Aorta (tissue), 5 donors: Measurements from ENCODE around the gene WNT11. TPM values are rescaled to one million over a fixed set of nuclear protein-coding genes. Genes with fewer than 3 reads are reported as not detected.

Experiments
- ATAC-seq: fragments of 200-7000 bp; cut with Tn5 transposase; one replicate; pipeline ENCODE4 v1.9.1; 2022; ENCODE audit warnings: moderate library complexity; ENCODE audit not compliant: low FRiP score
- DNase-seq, 2 donors: peaks; one replicate each; pipeline ENCODE4 v3.0.0-alpha.2; 2020
- H3K27ac ChIP-seq, 2 donors: one replicate each; pipeline ENCODE4 v1.5.1; 2013; ENCODE audit warnings: low read length in 2 of 2, mild to moderate bottlenecking in 2 of 2, moderate library complexity in 2 of 2, control low read depth in 1 of 2, inconsistent platforms in 1 of 2, low read depth in 1 of 2
- H3K27me3 ChIP-seq, 2 donors: one replicate each; pipeline ENCODE4 v1.6.1; 2013; ENCODE audit warnings: control low read depth in 1 of 2, low read length in 1 of 2, mild to moderate bottlenecking in 1 of 2, moderate library complexity in 1 of 2; ENCODE audit not compliant: insufficient read depth in 2 of 2, control insufficient read depth in 1 of 2
- H3K36me3 ChIP-seq, 2 donors: one replicate each; pipeline ENCODE4 v1.6.1; 2013; ENCODE audit warnings: control low read depth in 1 of 2, low read length in 1 of 2, mild to moderate bottlenecking in 1 of 2; ENCODE audit not compliant: insufficient read depth in 2 of 2, control insufficient read depth in 1 of 2
- H3K4me1 ChIP-seq, 2 donors: one replicate each; pipeline ENCODE4 v1.6.1; 2013; ENCODE audit warnings: low read length in 2 of 2, control low read depth in 1 of 2, mild to moderate bottlenecking in 1 of 2, moderate library complexity in 1 of 2; ENCODE audit not compliant: insufficient read depth in 2 of 2, control insufficient read depth in 1 of 2
- H3K4me3 ChIP-seq, 2 donors: one replicate each; pipeline ENCODE4 v1.5.1; 2013; ENCODE audit warnings: low read length in 2 of 2, control low read depth in 1 of 2, mild to moderate bottlenecking in 1 of 2
- H3K9me3 ChIP-seq: one replicate; pipeline ENCODE4 v1.6.1; 2013; ENCODE audit warnings: mild to moderate bottlenecking, low read length; ENCODE audit not compliant: control insufficient read depth
- WGBS, 2 donors: extraction: QIAGEN DNeasy Blood & Tissue Kit; methylation state at CpG; one replicate each; pipeline ENCODE4 v1.1.7; 2013; 5-methylcytosine and 5-hydroxymethylcytosine counted together
- intact Hi-C, 2 donors: fragments of 100-400 bp; cut with DNase I; formaldehyde crosslinking; loops; one replicate each; pipeline versions ENCODE4 v1.14.2 to v1.15.0; 2022
- polyA plus RNA-seq, 2 donors: library from polyadenylated mRNA; stranded (reverse); fragments of 200-250 nt; gene quantifications; one replicate each; pipeline ENCODE4 v1.2.3, GENCODE V29; 2013
- total RNA-seq, 2 donors: library from RNA; stranded (reverse); fragmentation: NEBNext Ultra II Directional; extraction: Animal tissue kit (Norgen Biotek cat#: 25700); gene quantifications; one replicate each; pipeline ENCODE4 v1.2.1, GENCODE V29; 2021
- donor health status: healthy with polysubstance abuse.
- donor health status: Bipolar disorder and iron deficiency.
- donor health status: DM: no; HTN: no; CAD: no.
- donor health status: DM: no; HTN: no; CAD: no.
- donor health status: DM: yes; HTN: yes; CAD: no.

WNT11 gene
- total and polyA plus RNA-seq, 4 donors: 0.25 to 30.0 (median 4.1) TPM

DNA sequence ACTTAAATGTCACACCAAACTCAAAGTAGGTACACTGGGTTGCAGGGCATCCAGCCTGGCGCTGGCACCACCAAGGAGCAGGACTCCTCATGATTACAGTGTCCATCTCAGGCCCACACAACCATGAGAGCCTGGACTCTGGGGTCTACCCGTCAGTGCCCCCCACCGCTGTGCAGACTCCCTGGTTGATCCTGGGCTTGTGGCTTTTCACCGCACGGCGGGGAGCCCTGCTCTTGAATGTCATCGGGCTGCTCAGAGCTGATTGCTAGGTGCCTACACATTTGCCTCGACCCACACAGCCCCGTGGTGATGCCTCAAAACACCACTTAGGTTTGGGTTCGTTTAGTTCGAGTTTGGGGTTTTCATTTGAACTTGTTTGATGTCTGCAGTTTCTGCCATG is 63.0 kb downstream of the WNT11 start:
- no peaks in the 10 kb centered on the region for H3K4me1 ChIP-seq
- H3K27me3 ChIP-seq: no peaks in the 10 kb centered on the region
- no peak overlapping the region for H3K27ac ChIP-seq
- no peak overlapping the region for H3K4me3 ChIP-seq
- 92 to 97% methylated on average over 11 of the region's 11 CpGs for WGBS, 2 donors
- no peaks in the 10 kb centered on the region for H3K9me3 ChIP-seq
- ATAC-seq (no peak), DNase-seq (no peak)
- H3K36me3 ChIP-seq: no peaks in the 10 kb centered on the region
- intact Hi-C loops: no loop called here

DNA sequence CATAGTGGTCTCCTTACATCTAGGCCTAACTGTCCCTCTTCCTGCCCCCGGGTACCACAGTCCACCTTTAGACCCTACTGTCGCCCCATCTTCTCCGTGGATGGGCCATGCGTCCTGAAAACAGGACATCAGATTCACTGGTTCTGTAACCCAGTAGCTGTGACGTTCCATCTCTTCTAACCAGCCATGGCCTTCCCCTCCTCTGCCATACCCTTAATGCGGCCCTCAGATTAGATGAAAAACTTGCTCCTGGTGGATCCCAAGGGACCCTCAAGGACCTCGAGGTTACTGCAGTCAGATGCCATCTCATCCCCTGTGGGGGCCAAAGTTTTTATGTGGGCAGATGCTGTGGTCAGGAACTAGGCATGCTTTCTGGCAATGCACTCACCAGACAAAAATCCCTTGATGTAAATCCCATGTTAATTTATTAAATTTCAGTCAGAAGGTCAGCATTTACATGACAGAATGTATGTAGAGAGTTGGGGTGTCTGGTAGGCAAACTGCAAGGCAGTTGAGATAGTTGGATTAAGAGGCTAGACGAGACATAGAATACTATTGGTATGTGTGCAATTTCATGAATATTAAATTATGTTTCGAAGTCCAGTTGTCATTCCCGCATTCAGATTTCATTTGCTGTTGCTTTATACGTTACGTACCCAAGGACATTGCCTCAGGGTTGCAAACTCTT is 64.3 kb downstream of the WNT11 start:
- Histone ChIP-seq H3K27ac (no peak overlapping the region), H3K27me3 (no peaks in the 10 kb centered on the region), H3K36me3 (no peaks in the 10 kb centered on the region), H3K4me3 (no peak overlapping the region), H3K9me3 (no peaks in the 10 kb centered on the region), H3K4me1 (no peaks in the 10 kb centered on the region)
- WGBS, 2 donors: 93 to 95% methylated on average over 12 of the region's 12 CpGs
- intact Hi-C loops: no loop called here
- DNase-seq: no peak
- no peak for ATAC-seq

DNA sequence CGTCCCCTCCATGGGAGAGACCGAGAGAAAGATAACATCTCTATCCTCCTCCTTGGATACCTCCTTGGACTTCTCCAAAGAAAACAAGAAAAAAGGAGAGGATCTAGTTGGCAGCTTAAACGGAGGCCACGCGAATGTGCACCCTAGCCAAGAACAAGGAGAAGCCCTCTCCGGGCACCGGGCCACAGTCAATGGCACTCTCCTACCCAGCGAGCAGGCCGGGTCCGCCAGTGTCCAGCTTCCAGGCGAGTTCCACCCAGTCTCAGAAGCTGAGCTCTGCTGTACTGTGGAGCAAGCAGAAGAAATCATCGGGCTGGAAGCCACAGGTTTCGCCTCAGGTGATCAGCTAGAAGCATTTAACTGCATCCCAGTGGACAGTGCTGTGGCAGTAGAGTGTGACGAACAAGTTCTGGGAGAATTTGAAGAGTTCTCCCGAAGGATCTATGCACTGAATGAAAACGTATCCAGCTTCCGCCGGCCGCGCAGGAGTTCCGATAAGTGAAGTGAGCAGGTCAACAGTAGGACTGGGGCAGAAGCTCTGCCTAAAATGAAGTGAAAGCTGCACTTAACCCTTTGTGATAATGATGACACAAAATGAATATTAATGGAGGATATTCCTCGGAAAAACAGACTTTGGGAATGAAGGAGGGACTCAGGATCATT is 65.3 kb downstream of the WNT11 start:
- Histone ChIP-seq H3K27ac (no peak overlapping the region), H3K27me3 (no peaks in the 10 kb centered on the region), H3K4me1 (no peaks in the 10 kb centered on the region), H3K9me3 (no peaks in the 10 kb centered on the region), H3K36me3 (no peaks in the 10 kb centered on the region), H3K4me3 (no peak overlapping the region)
- intact Hi-C loops: no loop called here
- ATAC-seq (no peak), DNase-seq (no peak)
- WGBS, 2 donors: 46 to 49% methylated on average over 22 of the region's 22 CpGs

DNA sequence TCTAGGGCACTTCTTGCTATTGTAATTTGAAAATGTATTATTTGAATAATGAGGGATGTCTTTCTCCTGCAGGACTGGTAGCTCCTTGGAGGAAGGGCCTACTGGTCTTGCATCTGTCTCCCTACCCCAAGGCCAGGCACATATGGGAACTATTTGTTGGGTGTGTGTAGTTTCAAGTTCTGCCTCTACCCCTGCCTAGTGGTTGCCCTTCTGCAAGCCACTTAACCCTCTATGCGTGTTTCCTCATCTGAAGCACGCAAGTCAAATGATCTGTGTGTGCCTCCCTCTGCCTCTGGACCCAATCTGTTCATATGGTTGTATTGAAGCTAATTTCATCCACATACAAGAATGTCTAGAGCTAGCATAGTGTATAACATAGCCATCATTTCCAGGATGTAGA is 67.0 kb downstream of the WNT11 start:
- Histone ChIP-seq H3K27ac (no peak overlapping the region), H3K36me3 (no peaks in the 10 kb centered on the region), H3K4me3 (no peak overlapping the region), H3K4me1 (no peaks in the 10 kb centered on the region), H3K27me3 (no peaks in the 10 kb centered on the region), H3K9me3 (no peaks in the 10 kb centered on the region)
- 86 to 94% methylated on average over 2 of the region's 2 CpGs for WGBS, 2 donors
- DNase-seq: no peak
- intact Hi-C loops: no loop called here
- ATAC-seq: no peak

Other genes starting within 250 kb of the WNT11 start
- 10 to 100 TPM; 36.7 to 41.0 TPM for gene THAP12, start 174.6 kb upstream of the WNT11 start, total RNA-seq
- gene THAP12, start 174.6 kb upstream of the WNT11 start, polyA plus RNA-seq: 10 to 100 TPM; 20.4 to 27.7 TPM
- gene GVQW3, start 174.8 kb upstream of the WNT11 start, total RNA-seq: 1 to 10 TPM; 1.9 to 3.7 TPM
- 1 to 10 TPM in 1 of 2 donors, under 1 TPM in 1; 0.50 to 2.0 TPM for gene GVQW3, start 174.8 kb upstream of the WNT11 start, polyA plus RNA-seq
- gene EMSY, start 238.5 kb upstream of the WNT11 start, total RNA-seq: 10 to 100 TPM; 25.1 to 35.0 TPM
- 10 to 100 TPM in 1 of 2 donors, 1 to 10 TPM in 1; 3.6 to 10.4 TPM for gene EMSY, start 238.5 kb upstream of the WNT11 start, polyA plus RNA-seq